Panc1 (cell line): Measurements from ENCODE around the gene TBC1D13. TPM values are rescaled to one million over a fixed set of nuclear protein-coding genes. Genes with fewer than 3 reads are reported as not detected.

Experiments used
- ATAC-seq: fragments of 200-7000 bp; cut with Tn5 transposase; 2 replicates; pipeline ENCODE4 v1.9.1; 2020; ENCODE audit warnings: mild to moderate bottlenecking, moderate library complexity
- BruUV-seq: library from RNA; stranded (reverse); fragments of 400-500 nt; replicated peaks from 2 replicates; lab custom pipeline; 2021; lab: Mats Ljungman, UMichigan
- CTCF ChIA-PET: fragments of 300-600 bp; sonication (Branson Sonifier 250); formaldehyde crosslinking; loops from one replicate; lab custom pipeline; 2022; ENCODE audit warnings: antibody characterized with exemption; lab: Charles Lee
- POLR2A ChIA-PET: fragments of 300-600 bp; sonication (Branson Sonifier 250); formaldehyde crosslinking; loops from one replicate; lab custom pipeline; 2022; ENCODE audit warnings: antibody characterized with exemption; lab: Charles Lee
- DNase-seq: peaks from one replicate; pipeline ENCODE4 v3.0.0-alpha.2; 2010; ENCODE audit warnings: low read depth, low spot score
- H3K27ac ChIP-seq: 2 replicates; pipeline ENCODE4 v1.5.1; 2011; ENCODE audit warnings: mild to moderate bottlenecking, low read length, inconsistent platforms
- H3K27me3 ChIP-seq: fragments of 200-500 bp; sonication (Bioruptor generic); 2 replicates; pipeline ENCODE4 v1.6.0; 2014; ENCODE audit warnings: low read length, inconsistent platforms; ENCODE audit not compliant: control insufficient read depth, insufficient read depth
- H3K36me3 ChIP-seq: fragments of 200-500 bp; sonication (Bioruptor generic); 2 replicates; pipeline ENCODE4 v1.5.1; 2014; ENCODE audit warnings: inconsistent platforms, mild to moderate bottlenecking, low read length, moderate library complexity; ENCODE audit not compliant: control insufficient read depth, insufficient read depth
- H3K4me1 ChIP-seq: 2 replicates; pipeline ENCODE4 v1.5.1; 2011; ENCODE audit warnings: inconsistent platforms, mild to moderate bottlenecking, low read length, moderate library complexity; ENCODE audit not compliant: control insufficient read depth, insufficient read depth
- H3K4me3 ChIP-seq, 2 experiments: 2 replicates each; pipeline ENCODE4 v1.5.1; 2011 to 2012; ENCODE audit warnings: low read depth in 2 of 2, low read length in 2 of 2, mild to moderate bottlenecking in 2 of 2, inconsistent platforms in 1 of 2, moderate library complexity in 1 of 2
- H3K9me3 ChIP-seq: fragments of 200-500 bp; sonication (Bioruptor generic); 2 replicates; pipeline ENCODE4 v1.5.1; 2014; ENCODE audit warnings: low read depth, mild to moderate bottlenecking, inconsistent platforms, low read length, moderate library complexity; ENCODE audit not compliant: control insufficient read depth, insufficient read depth
- POLR2AphosphoS5 ChIP-seq: IDR thresholded peaks from 2 replicates; pipeline ENCODE4 v1.6.1; 2012; ENCODE audit warnings: mild to moderate bottlenecking, low read depth, low read length, moderate library complexity
- REST ChIP-seq, 2 experiments: IDR thresholded peaks; 2 replicates each; pipeline ENCODE4 v1.6.1; 2011 to 2012; ENCODE audit warnings: low read depth in 2 of 2, control low read depth in 1 of 2, low read length in 1 of 2, mild to moderate bottlenecking in 1 of 2, moderate library complexity in 1 of 2; ENCODE audit not compliant: insufficient read depth in 1 of 2
- SIN3A ChIP-seq: IDR thresholded peaks from 2 replicates; pipeline ENCODE4 v1.6.1; 2012; ENCODE audit warnings: low read depth, mild to moderate bottlenecking, low read length, moderate library complexity, borderline replicate concordance; ENCODE audit not compliant: insufficient read depth
- TCF7L2 ChIP-seq: IDR thresholded peaks from 2 replicates; pipeline ENCODE4 v1.6.1; 2011; ENCODE audit warnings: mild to moderate bottlenecking, low read depth, low read length, inconsistent platforms
- in situ Hi-C: cut with HindIII; loops from 2 replicates; pipeline ENCODE4 v1.10.0; 2016; ENCODE audit warnings: low sequenced_read_pairs, low pct_unique_long_range_greater_than_20kb
- intact Hi-C: fragments of 100-400 bp; cut with micrococcal nuclease; formaldehyde crosslinking; loops from one replicate; pipeline ENCODE4 v1.10.0; 2022; ENCODE audit not compliant: unreplicated experiment
- total RNA-seq: library from RNA; stranded (reverse); gene quantifications from one replicate; pipeline ENCODE4 v1.2.1, GENCODE V29; 2021; ENCODE audit not compliant: unreplicated experiment
- TF ChIP-seq, protein P1 (sequence below): fragments of 450-650 bp; IDR thresholded peaks from 2 replicates; pipeline ENCODE4 v1.5.1; 2017; ENCODE audit warnings: mild to moderate bottlenecking

Gene TBC1D13
- total RNA-seq, 1 experiment from 2014 or later, result 21.3 TPM

DNA sequence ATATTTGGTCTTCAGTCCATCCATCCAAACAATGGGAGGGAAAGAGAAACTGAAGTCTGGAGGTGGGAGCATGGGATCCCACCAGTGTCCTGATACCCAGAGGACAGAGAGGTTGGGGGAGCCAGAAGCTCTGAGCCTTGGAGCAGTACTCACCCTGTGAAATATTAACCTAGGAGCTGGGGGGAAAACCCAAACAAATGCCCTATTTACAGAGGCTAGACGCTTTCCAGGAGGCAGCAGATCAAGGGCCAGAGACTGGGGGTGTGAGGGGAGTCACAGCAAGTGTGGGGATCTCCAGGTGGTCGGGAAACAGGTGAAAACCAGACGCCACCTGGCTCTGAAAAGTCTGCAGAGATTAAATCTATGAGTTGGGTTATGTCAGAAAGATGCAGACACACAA lies 21.6 kb upstream of the TBC1D13 start:
- CTCF ChIA-PET, result no interaction called here
- Histone ChIP-seq H3K4me3 (no peak overlapping the region), H3K9me3 (no peaks in the 10 kb centered on the region), H3K4me1 (no peaks in the 10 kb centered on the region), H3K27ac (no peak overlapping the region), H3K36me3 (no peaks in the 10 kb centered on the region), H3K27me3 (no peaks in the 10 kb centered on the region)
- ATAC-seq, result no peak
- in situ Hi-C loops (no loop called here), intact Hi-C loops (no loop called here)
- no peak for DNase-seq
- POLR2A ChIA-PET, result no interaction called here
- BruUV-seq, result no TSS peak
- TF ChIP-seq SIN3A (no peak), REST (IDR thresholded peaks at IDR 0.05; ENCODE audit: insufficient read depth in 1 of 2, low read depth in 2 of 2, low read length in 1 of 2) (no peak), POLR2AphosphoS5 (no peak), TCF7L2 (no peak)
- TF ChIP-seq, protein P1, sequence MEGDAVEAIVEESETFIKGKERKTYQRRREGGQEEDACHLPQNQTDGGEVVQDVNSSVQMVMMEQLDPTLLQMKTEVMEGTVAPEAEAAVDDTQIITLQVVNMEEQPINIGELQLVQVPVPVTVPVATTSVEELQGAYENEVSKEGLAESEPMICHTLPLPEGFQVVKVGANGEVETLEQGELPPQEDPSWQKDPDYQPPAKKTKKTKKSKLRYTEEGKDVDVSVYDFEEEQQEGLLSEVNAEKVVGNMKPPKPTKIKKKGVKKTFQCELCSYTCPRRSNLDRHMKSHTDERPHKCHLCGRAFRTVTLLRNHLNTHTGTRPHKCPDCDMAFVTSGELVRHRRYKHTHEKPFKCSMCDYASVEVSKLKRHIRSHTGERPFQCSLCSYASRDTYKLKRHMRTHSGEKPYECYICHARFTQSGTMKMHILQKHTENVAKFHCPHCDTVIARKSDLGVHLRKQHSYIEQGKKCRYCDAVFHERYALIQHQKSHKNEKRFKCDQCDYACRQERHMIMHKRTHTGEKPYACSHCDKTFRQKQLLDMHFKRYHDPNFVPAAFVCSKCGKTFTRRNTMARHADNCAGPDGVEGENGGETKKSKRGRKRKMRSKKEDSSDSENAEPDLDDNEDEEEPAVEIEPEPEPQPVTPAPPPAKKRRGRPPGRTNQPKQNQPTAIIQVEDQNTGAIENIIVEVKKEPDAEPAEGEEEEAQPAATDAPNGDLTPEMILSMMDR, result no peak

DNA sequence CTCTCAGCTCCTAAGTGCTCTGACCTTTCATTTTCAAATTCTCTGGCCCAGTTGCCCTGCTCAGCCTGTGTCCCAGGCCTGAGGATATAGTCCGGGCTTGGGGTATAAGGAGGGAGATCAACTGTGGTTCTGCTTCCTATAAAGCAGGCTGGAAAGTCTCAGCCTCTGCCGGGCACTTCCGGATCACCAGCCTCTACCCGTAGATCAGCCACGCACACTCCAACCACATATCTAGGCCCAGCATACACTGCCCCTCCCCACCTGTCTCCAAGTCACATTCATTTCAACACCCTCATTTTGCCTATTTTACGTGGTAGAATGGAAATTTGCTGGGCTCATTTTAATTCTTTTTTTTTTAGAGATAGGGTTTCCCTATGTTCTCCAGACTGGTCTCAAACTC lies 18.4 kb upstream of the TBC1D13 start:
- no peak for DNase-seq
- no peaks in the 10 kb centered on the region for H3K36me3 ChIP-seq
- intact Hi-C loops, result no loop called here
- H3K9me3 ChIP-seq, result no peaks in the 10 kb centered on the region
- in situ Hi-C loops, result no loop called here
- no TSS peak for BruUV-seq
- no peak for ATAC-seq
- no peaks in the 10 kb centered on the region for H3K4me1 ChIP-seq
- ChIA-PET CTCF (no interaction called here), POLR2A (no interaction called here)
- H3K27ac ChIP-seq, result no peak overlapping the region
- no peak overlapping the region for H3K4me3 ChIP-seq
- TF ChIP-seq REST (IDR thresholded peaks at IDR 0.05; ENCODE audit: insufficient read depth in 1 of 2, low read depth in 2 of 2, low read length in 1 of 2), result no peak
- TF ChIP-seq SIN3A, result no peak
- TF ChIP-seq, protein P1, result no peak
- TF ChIP-seq TCF7L2, result no peak
- no peaks in the 10 kb centered on the region for H3K27me3 ChIP-seq
